LNCaP clone FGC (cell line): ENCODE results near the gene CPZ.
"Not testable (repeated sequence)": the region's sequence is repeated elsewhere in the genome, so short reads cannot be mapped to it uniquely, and the experiment has no call there.

Experiments used
- DNase-seq: peaks from one replicate; pipeline ENCODE4 v3.0.0-alpha.2; 2011; ENCODE audit warnings: low read depth
- H3K4me3 ChIP-seq: 2 replicates; pipeline ENCODE4 v1.5.1; 2011; ENCODE audit warnings: mild to moderate bottlenecking, low read depth, low read length, control low read depth
- TF ChIP-seq, protein P1 (sequence below): IDR thresholded peaks from 2 replicates; pipeline ENCODE4 v1.5.1; 2012; ENCODE audit warnings: mild to moderate bottlenecking; ENCODE audit not compliant: control insufficient read depth, insufficient read depth; ENCODE audit errors: extremely low read depth

Gene CPZ

DNA sequence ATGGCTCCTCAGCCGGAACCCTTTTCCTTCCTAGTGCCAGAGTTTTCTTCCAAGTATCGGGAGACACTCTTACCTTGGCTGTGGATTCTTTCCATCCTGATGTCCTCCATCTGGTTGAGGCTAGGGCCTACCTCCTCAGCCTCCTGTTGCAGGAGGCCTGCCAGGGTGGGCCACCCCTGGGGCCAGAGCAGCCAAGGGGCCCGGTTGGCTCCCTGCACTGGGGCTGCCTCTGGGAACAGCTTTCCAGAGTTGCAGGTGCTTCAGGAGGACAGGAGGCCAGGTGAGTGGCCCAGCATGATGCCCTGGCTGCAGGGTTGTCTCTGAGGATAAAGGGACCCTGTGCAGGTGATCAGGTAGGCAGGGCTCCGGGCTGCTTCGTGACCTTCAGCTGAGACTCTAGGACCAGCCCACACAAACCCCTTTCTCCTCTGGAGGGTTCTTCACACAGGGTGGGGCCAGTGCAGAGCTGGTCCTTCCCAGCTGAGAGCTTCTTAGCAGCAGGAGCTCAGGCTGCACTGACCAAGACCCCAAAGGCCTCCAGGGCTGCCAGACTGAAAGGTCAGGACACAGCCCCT is 17.7 kb upstream of the CPZ start:
- H3K4me3 ChIP-seq = no peak overlapping the region
- TF ChIP-seq, protein P1, sequence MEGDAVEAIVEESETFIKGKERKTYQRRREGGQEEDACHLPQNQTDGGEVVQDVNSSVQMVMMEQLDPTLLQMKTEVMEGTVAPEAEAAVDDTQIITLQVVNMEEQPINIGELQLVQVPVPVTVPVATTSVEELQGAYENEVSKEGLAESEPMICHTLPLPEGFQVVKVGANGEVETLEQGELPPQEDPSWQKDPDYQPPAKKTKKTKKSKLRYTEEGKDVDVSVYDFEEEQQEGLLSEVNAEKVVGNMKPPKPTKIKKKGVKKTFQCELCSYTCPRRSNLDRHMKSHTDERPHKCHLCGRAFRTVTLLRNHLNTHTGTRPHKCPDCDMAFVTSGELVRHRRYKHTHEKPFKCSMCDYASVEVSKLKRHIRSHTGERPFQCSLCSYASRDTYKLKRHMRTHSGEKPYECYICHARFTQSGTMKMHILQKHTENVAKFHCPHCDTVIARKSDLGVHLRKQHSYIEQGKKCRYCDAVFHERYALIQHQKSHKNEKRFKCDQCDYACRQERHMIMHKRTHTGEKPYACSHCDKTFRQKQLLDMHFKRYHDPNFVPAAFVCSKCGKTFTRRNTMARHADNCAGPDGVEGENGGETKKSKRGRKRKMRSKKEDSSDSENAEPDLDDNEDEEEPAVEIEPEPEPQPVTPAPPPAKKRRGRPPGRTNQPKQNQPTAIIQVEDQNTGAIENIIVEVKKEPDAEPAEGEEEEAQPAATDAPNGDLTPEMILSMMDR = no peak
- no peak for DNase-seq

DNA sequence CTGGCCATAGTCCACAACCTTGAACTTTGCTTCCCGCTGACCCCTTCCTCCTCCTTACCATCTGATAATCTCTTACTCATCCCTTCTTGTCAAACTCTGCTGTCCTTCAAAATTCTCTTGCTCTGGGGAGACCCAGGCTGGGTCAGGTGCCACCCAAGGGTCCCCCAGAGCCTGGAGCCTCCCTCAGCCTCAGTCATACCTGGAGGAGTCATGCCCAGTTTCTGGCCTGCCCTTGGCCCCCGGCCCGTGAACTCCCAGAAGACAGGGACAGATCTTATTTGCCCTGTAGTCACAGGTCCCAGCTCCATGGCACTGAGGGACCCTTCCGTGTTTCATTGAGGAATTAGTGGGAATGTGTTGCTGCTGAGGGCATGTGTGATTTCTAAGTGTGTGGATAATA is 17.1 kb upstream of the CPZ start:
- no peak for DNase-seq
- TF ChIP-seq, protein P1 = no peak
- H3K4me3 ChIP-seq = no peak overlapping the region

DNA sequence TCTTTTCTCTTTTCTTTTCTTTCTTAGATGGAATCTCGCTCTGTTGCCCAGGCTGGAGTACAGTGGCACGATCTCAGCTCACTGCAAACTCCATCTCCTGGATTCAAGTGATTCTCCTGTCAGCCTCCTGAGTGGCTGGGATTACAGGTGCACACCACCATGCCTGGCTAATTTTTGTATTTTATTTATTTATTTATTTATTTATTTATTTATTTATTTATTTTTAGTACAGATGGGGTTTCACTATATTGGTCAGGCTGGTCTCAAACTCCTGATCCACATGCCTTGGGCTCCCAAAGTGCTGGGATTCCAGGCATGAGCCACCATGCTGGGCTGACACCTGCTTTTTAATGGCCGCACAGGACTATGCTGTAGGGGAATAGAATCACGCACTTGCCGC is 16.0 kb upstream of the CPZ start:
- DNase-seq, H3K4me3 ChIP-seq: not testable (repeated sequence)

DNA sequence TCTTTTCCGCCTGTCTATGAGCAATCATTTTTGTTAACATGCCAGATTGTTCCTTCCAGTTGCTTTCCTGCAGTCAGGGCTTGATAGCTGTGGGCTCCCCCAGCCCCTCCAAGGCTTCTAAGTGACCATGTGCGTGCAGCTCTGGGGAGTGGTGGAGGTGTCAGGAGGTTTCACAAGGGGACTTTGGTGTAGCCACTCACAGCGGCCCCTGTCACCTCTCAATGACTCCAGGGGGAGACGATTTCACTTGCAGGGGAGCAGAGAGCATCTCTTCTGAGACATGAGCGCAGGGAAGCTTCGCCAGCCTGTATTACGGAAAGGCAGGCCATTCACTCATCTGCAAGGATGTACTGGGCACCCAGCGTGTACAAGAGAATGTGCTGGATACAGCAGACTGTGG is 15.5 kb upstream of the CPZ start:
- no peak overlapping the region for H3K4me3 ChIP-seq
- TF ChIP-seq, protein P1 = no peak
- no peak for DNase-seq

DNA sequence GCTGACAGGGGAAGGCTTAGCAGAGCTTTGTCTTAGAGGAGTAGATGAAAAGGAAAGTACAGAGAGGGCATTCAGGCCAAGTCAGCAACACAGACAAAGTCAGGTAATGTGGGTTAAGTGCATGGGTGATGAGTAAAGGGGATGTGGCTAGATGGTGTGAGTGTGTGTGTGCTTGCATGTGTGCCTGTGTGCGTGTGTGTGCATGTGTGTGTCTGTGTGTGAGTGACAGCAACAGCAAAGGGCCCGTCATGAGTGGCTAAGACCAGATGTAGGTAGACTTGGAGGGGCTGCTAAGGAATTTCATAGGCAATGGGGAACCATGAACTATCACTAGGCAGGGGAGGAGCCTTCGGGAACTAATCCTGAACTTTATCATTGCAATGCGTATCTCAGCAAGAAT is 14.6 kb upstream of the CPZ start:
- TF ChIP-seq, protein P1 = no peak
- H3K4me3 ChIP-seq = no peak overlapping the region
- no peak for DNase-seq

DNA sequence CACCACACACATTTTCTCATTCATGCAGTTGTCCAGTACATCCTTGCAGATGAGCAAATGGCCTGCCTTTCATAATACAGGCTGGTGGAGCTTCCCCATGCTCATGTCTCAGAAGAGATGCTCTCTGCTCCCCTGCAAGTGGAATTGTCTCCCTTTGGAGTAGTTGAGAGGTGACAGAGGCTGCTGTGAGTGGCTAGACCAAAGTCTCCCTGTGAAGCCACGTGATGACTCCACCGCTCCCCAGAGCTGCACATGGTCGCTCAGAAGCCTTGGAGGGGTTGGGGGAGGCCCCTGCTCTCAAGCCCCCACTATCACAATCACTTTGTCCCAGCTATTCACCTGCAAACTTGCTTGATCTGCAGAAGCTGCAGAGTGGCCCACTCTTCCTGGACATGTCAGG is 13.8 kb upstream of the CPZ start:
- TF ChIP-seq, protein P1 = no peak
- no peak for DNase-seq
- no peak overlapping the region for H3K4me3 ChIP-seq

DNA sequence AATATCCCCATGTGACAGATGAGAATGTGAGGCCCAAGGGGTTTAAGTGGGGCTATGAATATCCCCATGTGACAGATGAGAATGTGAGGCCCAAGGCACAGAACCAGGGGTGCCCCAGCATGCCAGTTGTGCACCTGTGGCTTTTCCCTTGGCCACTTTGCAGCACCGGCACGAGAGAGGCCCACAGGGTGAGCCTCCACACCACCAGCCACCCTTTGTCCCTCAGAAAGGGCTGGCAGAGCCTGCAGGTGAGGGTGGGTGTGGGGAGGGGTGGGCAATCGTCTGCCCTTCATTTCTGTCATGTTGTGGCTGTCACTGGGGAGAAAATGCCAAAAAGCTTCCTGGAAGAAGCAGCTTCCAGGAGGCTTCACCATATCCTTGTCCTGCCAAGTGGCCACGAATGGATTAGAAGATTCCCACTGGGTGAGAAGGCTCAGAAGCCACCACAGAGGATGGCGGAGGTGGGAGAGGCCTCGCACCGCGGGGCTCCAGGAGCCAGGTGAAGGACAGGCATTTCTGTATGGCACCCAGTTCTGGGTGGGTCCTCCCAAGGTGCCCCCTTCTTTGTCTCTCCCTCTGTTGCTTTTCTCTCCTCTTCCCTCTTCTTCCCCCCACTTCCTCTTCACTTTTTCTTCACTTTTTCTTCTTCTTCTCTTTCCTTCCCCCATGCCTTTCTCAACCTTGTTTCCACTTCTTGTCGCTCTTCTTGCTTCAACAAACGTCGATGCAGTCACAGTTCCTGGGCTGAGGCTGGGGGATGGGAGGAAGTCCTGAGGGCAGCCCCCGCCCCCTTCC is 12.8 kb upstream of the CPZ start:
- TF ChIP-seq, protein P1 = no peak
- no peak overlapping the region for H3K4me3 ChIP-seq
- no peak for DNase-seq
